Adipose tissue (tissue), 3 donors: ENCODE measurements around the gene MON1B. TPM values are rescaled to one million over a fixed set of nuclear protein-coding genes. Genes with fewer than 3 reads are reported as not detected.
"Not testable (repeated sequence)": the region's sequence is repeated elsewhere in the genome, so short reads cannot be mapped to it uniquely, and the experiment has no call there.

Experiments used
- H3K27ac ChIP-seq: one replicate; pipeline ENCODE4 v1.5.1; 2013; ENCODE audit warnings: low read depth, low read length
- WGBS, 3 donors: extraction: QIAGEN DNeasy Blood & Tissue Kit; methylation state at CpG; one replicate each; pipeline ENCODE4 v1.1.7; 2013; 5-methylcytosine and 5-hydroxymethylcytosine counted together
- polyA plus RNA-seq, 3 donors: library from polyadenylated mRNA; stranded (reverse); fragments of 200-250 nt; gene quantifications; one replicate each; pipeline ENCODE4 v1.2.3, GENCODE V29; 2013
- donor health status: healthy with polysubstance abuse.
- donor health status: Bipolar disorder and iron deficiency.
- donor health status: healthy.

Gene MON1B
- polyA plus RNA-seq, 3 donors = 12.5 to 22.9 (median 14.2) TPM

DNA sequence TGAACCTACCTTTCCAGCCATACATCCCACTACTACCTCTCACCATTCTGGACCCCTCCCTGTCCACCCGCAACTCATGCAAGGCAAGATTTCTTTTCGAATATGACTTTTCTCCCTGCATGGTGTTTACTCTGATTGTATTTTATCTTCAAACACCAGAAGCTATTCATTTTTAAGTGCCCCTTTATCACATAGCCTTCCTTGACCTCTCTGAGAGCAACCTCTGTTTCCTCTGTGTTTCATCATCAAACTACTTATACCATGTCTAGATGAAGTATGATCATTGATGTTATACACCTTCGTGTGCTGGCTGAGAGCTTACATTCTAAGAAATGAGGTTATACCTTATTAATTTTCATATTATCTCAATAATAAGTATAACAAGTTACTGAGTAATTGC lies 40.1 kb downstream of the MON1B start:
- 50 to 80% (median 64%) methylated on average over 3 of the region's 3 CpGs for WGBS, 3 donors

DNA sequence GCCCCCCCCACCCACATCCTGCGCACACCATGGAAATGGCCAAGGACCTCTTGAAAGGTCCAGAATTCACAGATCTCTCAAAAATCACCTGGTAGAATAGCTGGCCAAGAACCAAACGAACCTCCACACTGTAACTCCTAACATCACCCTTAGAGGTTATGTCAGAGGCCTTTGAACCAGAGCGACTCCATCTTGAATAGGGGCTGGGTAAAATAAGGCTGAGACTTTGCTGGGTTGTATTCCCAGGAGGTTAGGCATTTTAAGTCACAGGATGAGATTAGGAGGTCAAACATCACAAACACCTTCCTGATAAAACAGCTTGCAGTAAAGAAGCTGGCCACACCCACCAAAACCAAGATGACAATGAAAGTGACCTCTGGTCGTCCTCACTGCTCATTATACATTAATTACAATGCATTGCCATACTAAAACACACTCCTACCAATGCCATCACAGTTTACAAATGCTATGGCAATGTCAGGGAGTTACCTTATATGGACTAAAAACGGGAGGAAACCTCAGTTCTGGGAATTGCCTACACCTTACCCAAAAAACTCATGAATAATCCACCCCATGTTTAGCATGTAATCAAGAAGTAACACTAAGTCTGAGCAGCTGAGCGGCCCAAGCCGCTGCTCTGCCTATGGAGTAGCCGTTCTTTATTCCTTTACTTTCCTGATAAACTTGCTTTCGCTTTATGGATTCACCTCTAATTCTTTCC lies 43.0 kb downstream of the MON1B start:
- WGBS, 3 donors = 67 to 77% (median 74%) methylated on average over 9 of the region's 9 CpGs
- H3K27ac ChIP-seq = no peak overlapping the region

More for the DNA sequence above, 40.1 kb downstream of the MON1B start:
- no peak overlapping the region for H3K27ac ChIP-seq

DNA sequence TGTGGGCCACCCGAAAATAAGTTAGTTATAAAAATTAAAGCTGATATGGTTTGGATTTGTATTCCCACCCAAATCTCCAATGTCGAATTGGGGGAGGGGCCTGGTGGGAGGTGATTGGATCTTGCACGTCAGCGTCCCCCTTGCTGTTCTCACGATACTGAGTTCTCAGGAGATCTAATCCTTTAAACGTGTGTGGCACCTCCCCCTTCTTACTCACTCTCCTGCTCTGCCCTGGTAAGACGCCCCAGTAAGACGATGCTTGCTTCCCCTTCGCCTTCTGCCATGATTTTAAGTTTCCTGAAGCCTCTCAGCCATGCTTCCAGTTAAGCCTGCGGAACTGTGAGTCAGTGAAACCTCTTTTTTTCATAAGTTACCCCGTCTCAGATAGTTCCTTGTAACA lies 43.6 kb downstream of the MON1B start:
- WGBS, 3 donors = 27 to 37% (median 35%) methylated on average over 11 of the region's 11 CpGs
- no peak overlapping the region for H3K27ac ChIP-seq

DNA sequence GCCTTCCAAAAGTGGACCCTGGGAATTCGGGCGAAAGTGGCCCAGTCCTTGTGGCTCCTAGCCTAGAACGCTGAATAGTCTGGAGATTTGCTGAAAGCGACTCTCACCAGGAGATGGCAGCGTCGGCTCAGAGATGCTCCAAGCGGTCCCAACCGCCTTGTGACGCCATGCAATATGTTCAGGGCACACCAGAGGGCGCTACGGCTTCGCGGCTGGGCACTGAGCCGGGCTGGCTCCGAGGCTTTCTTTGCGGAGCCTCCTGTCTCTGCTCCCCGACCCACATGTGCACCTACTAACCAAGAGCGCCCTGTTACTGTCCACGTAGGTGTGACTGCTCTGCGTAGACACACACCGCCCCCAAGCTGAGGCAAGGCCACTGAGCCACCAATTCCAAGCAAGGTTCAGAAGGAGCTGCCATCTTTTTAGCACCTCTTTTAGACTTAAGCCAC lies 45.1 kb downstream of the MON1B start:
- WGBS, 3 donors = 0 to 1% (median 1%) methylated on average over 21 of the region's 21 CpGs
- no peak overlapping the region for H3K27ac ChIP-seq

DNA sequence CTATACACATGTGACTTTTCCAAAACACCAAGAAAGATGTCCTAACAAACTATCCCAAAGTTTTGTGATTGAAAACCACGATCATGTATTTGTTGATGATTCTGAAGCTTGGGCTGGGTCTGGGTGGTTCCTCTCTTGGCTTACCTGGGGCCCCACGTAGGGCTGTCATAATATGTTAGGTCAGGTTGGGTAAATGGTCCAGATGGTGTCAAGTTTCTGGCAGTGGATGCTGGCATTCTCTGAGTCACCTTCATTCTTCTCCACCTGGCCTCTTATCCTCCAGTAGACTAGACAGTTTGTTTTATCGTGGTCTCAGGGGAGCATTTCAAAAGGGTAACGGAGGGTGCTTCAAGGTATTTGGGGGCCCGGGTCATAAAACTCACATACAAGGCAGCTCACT lies 47.6 kb downstream of the MON1B start:
- WGBS, 3 donors = 76 to 81% (median 78%) methylated on average over 5 of the region's 5 CpGs

DNA sequence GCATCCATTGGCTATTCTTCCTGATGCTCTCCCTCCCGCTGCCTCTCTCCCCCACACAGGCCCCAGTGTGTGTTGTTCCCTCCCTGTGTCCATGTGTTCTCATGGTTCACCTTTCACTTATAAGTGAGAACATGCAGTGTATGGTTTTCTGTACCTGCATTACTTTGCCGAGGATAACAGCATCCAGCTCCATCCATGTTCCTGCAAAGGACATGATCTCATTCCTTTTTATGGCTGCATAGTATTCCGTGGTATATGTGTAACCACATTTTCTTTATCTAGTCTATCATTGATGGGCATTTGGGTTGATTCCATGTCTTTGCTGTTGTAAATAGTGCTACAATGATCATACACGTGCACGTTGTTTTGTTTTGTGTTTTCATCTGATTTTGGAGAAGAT lies 51.5 kb downstream of the MON1B start:
- WGBS, 3 donors = 84 to 93% (median 92%) methylated on average over 5 of the region's 5 CpGs
- not testable (repeated sequence) for H3K27ac ChIP-seq

More for the DNA sequence above, 47.6 kb downstream of the MON1B start:
- H3K27ac ChIP-seq = no peak overlapping the region

DNA sequence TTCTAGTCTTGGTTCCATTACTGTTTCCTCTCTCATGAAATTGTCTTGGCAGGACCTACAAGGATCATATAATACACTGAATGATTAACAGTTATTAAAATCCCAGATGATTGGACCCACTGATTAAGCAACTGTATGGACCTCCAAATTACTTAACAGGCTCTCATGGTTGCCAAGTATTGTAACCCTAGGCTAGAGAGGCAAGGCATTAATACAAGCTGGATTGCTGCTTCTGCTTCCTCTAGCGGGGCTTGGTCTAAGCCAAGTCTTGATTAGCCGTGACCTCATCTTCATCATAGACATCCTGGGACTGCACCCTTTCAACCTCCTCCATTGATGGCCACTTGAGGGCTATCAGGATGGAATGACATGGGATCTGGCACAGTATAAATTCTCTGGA lies 55.2 kb downstream of the MON1B start:
- H3K27ac ChIP-seq = no peak overlapping the region
- 55 to 92% (median 70%) methylated on average over 2 of the region's 2 CpGs for WGBS, 3 donors

DNA sequence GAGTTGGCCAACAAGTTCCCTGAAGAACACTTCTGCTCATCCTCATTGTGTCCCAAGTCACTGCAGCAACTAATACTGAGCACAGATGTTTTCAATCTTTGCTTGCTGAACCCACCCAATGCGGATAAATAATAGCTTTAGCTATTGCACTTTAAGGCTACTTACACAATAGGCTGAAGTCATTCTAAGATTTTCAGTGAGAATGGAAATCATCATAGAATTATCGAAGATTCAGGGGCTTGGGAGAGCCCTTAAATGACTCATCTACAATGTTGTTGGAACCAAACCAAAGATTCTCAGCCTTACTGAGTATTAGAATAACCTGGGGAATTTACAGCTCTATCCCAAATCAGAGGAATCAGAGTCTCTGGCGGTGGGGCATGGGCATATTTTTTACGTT lies 59.4 kb downstream of the MON1B start:
- no peak overlapping the region for H3K27ac ChIP-seq
- 65 to 78% (median 67%) methylated on average over 4 of the region's 4 CpGs for WGBS, 3 donors

Other genes with a start within 250 kb of the MON1B start
- gene SYCE1L, start 8.2 kb downstream of the MON1B start, polyA plus RNA-seq = 1 to 10 TPM in 2 of 3 donors, under 1 TPM in 1; 0.68 to 6.9 (median 1.2) TPM
- gene ADAMTS18, start 243.8 kb downstream of the MON1B start, polyA plus RNA-seq = under 1 TPM; 0.02 to 0.79 (median 0.79) TPM